A673 (cell line): Measurements from ENCODE around the gene CR1. TPM values are rescaled to one million over a fixed set of nuclear protein-coding genes. Genes with fewer than 3 reads are reported as not detected.
A peak's percentile ranks its signal among the peaks of the same experiment; 100 is the strongest.
"Not testable (repeated sequence)": the region's sequence is repeated elsewhere in the genome, so short reads cannot be mapped to it uniquely, and the experiment has no call there.

Experiments
- BruUV-seq: library from RNA; stranded (reverse); fragments of 400-500 nt; replicated peaks from 2 replicates; lab custom pipeline; 2021; lab: Mats Ljungman, UMichigan
- CTCF ChIA-PET: fragments of 300-600 bp; sonication (Branson Sonifier 250); formaldehyde crosslinking; loops from one replicate; lab custom pipeline; 2022; ENCODE audit warnings: antibody characterized with exemption; lab: Charles Lee
- POLR2A ChIA-PET: fragments of 300-600 bp; sonication (Branson Sonifier 250); formaldehyde crosslinking; loops from one replicate; lab custom pipeline; 2022; ENCODE audit warnings: antibody characterized with exemption; ENCODE audit not compliant: low non-redundant PET; lab: Charles Lee
- DNase-seq: peaks from one replicate; pipeline ENCODE4 v3.0.0-alpha.2; 2015; ENCODE audit warnings: low spot score
- H3K27ac ChIP-seq: fragments of 200-600 bp; sonication (generic); 2 replicates; pipeline ENCODE4 v1.5.1; 2016; ENCODE audit warnings: mixed run types, low read depth, mild to moderate bottlenecking, mixed read lengths, antibody characterized with exemption, low read length; ENCODE audit not compliant: poor library complexity, severe bottlenecking
- H3K27me3 ChIP-seq: fragments of 200-600 bp; sonication (generic); replicated peaks from 2 replicates; pipeline ENCODE4 v1.6.1; 2017; ENCODE audit warnings: mixed run types, low read depth, mild to moderate bottlenecking, mixed read lengths, antibody characterized with exemption, low read length; ENCODE audit not compliant: insufficient read depth, poor library complexity
- H3K36me3 ChIP-seq: fragments of 200-600 bp; sonication (generic); 2 replicates; pipeline ENCODE4 v1.6.1; 2016; ENCODE audit warnings: mixed run types, mild to moderate bottlenecking, mixed read lengths, antibody characterized with exemption, low read length; ENCODE audit not compliant: insufficient read depth, poor library complexity, severe bottlenecking
- H3K4me1 ChIP-seq: fragments of 200-600 bp; sonication (generic); 2 replicates; pipeline ENCODE4 v1.6.1; 2017; ENCODE audit warnings: mixed run types, mild to moderate bottlenecking, mixed read lengths, antibody characterized with exemption, low read length; ENCODE audit not compliant: insufficient read depth, poor library complexity, severe bottlenecking
- H3K4me3 ChIP-seq: fragments of 200-600 bp; sonication (generic); 2 replicates; pipeline ENCODE4 v1.5.1; 2016; ENCODE audit warnings: low read depth, mixed run types, mild to moderate bottlenecking, mixed read lengths, low read length; ENCODE audit not compliant: poor library complexity, severe bottlenecking
- H3K9me3 ChIP-seq: fragments of 200-600 bp; sonication (generic); 2 replicates; pipeline ENCODE4 v1.6.1; 2016; ENCODE audit warnings: mixed run types, low read depth, mild to moderate bottlenecking, mixed read lengths, antibody characterized with exemption, low read length; ENCODE audit not compliant: poor library complexity, severe bottlenecking
- EZH2 ChIP-seq: fragments of 200-600 bp; sonication (generic); IDR thresholded peaks from 2 replicates; pipeline ENCODE4 v1.6.1; 2017; ENCODE audit warnings: borderline replicate concordance, low read depth, mild to moderate bottlenecking, mixed read lengths, antibody characterized with exemption, low read length; ENCODE audit not compliant: poor library complexity, severe bottlenecking
- intact Hi-C: fragments of 100-400 bp; cut with micrococcal nuclease; formaldehyde crosslinking; loops from one replicate; pipeline ENCODE4 v1.10.0; 2022; ENCODE audit not compliant: unreplicated experiment
- total RNA-seq: library from RNA; stranded (reverse); gene quantifications from 2 replicates; pipeline ENCODE4 v1.2.3, GENCODE V29; 2021
- TF ChIP-seq, protein P1 (sequence below): fragments of 300-800, 200-600 bp; sonication (generic); conservative IDR thresholded peaks from 2 replicates; pipeline ENCODE4 v1.5.1; 2017; ENCODE audit warnings: low read depth, mild to moderate bottlenecking, antibody characterized with exemption, low read length, moderate library complexity, mixed read lengths

CR1 gene
- total RNA-seq, 1 experiment from 2014 or later = not detected

DNA sequence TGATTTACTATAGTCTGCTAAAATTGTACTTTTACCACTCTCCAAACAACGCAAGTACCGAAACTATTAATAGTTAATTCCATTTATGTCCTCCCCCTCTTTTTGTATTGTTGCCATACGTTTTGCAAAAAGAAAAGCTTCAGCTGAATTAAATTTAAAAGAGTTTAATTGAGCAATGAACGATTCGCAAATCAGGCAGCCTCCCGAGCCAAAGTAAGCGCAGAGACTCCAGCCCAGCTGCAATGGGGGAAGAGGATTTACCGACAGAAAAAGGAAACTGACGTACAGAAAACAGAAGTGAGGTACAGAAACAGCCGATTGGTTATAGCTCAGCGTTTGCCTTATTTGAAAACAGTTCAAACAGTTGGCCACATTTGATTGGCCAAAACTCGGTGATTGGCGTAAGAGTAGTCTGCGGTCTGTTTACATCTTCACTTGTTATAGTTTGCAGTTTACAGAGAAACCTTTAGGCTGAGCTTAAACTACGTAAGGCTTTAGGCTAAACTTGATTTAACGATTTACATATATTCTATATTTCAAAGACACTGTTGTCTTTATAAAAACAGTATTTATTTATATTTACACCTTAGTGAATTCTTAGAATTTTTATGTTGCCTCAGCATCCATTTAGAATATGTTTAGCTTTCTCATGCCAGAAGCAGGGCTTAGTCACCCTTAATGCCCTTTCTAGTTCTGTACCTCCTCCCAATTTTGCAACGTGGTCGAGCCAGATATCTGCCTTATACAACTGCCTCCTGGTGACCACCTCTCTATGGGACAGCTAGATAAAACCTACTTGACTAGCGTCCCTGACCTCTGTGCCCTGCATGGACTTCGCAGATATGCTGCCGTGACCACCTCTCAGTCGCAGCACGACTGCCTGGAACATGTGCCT lies 23.8 kb downstream of the CR1 start:
- H3K27ac ChIP-seq = no peak overlapping the region
- no peaks in the 10 kb centered on the region for H3K9me3 ChIP-seq
- peak; percentile 5 for DNase-seq
- no TSS peak for BruUV-seq
- no peaks in the 10 kb centered on the region for H3K4me1 ChIP-seq
- ChIA-PET CTCF (no interaction called here), POLR2A (no interaction called here)
- TF ChIP-seq, protein P1, sequence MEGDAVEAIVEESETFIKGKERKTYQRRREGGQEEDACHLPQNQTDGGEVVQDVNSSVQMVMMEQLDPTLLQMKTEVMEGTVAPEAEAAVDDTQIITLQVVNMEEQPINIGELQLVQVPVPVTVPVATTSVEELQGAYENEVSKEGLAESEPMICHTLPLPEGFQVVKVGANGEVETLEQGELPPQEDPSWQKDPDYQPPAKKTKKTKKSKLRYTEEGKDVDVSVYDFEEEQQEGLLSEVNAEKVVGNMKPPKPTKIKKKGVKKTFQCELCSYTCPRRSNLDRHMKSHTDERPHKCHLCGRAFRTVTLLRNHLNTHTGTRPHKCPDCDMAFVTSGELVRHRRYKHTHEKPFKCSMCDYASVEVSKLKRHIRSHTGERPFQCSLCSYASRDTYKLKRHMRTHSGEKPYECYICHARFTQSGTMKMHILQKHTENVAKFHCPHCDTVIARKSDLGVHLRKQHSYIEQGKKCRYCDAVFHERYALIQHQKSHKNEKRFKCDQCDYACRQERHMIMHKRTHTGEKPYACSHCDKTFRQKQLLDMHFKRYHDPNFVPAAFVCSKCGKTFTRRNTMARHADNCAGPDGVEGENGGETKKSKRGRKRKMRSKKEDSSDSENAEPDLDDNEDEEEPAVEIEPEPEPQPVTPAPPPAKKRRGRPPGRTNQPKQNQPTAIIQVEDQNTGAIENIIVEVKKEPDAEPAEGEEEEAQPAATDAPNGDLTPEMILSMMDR = no peak
- no peak for TF ChIP-seq EZH2
- H3K27me3 ChIP-seq = peaks cover 10% of the 10 kb centered on the region
- no peak overlapping the region for H3K4me3 ChIP-seq
- no peaks in the 10 kb centered on the region for H3K36me3 ChIP-seq
- intact Hi-C loops = no loop called here

DNA sequence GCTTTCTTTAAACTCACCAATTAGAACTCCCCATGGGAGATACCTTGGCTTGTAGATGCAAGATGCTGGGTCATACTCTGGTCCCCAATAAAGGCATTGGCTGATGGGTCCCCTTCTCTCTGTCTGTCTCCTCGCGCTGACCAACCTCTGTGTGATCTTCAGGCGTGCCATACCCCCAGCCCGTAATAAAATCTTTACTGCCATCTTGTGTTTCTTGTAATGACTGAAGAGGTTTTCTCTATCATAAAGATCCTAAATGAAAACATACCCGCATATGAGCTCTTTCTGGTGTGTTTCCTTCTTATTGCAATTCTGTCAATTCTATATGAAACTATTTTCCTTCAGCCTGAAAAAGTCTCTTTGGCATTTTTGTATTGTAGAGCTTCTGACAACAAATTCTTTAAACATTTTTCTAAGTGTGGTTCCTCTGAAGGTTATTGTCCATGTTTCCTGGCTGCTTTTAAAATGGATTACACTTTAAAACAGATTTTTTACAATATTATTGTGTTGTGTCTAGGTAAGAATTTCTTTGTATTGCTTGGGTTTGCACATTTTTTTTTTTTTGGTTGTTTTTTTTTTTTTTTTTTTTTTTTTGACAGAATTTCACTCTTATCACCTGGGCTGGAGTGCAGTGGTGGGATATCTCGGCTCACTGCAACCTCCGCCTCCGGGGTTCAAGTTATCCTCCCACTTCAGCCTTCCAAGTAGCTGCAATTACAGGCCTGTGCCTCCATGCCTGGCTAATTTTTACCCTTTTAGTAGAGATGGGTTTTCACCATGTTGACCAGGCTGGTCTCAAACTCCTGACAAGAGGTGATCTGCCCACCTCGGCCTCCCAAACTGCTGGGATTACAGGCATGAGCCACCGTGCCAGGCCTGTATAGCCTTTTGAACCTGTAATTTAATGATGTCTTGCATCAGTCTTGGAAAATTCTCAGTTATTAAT lies 24.7 kb downstream of the CR1 start:
- peaks cover 10% of the 10 kb centered on the region for H3K27me3 ChIP-seq
- H3K9me3 ChIP-seq, intact Hi-C loops, H3K36me3 ChIP-seq, H3K4me3 ChIP-seq, H3K4me1 ChIP-seq, BruUV-seq, POLR2A ChIA-PET, H3K27ac ChIP-seq, DNase-seq: not testable (repeated sequence)
- CTCF ChIA-PET = interaction anchor here (0.7 kb wide), 1 partner anchor 178 kb away, joined by 3 read pairs; no protein-coding TSS in a partner anchor

DNA sequence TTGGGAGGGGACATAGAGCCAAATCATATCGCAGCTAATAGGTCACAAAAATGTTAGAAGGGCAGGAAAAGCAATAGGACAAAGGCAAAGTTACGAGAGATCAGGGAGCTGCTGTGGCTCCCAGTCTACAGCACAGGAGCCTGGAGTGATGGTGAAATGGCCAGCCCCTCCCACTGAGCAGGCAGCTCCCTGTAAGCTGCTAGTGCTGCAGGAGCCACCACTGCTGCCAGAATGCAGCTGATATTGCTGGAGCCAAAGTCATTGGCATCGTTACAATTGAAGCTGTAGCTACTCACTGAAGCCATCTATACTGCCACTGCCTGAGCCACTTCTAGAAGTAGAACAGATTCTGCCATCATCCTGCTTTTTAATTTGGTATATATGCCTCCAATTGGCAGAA lies 29.3 kb downstream of the CR1 start:
- H3K4me3 ChIP-seq, H3K36me3 ChIP-seq, intact Hi-C loops, H3K4me1 ChIP-seq, POLR2A ChIA-PET, H3K27me3 ChIP-seq, CTCF ChIA-PET, H3K9me3 ChIP-seq, DNase-seq, H3K27ac ChIP-seq, BruUV-seq: not testable (repeated sequence)

DNA sequence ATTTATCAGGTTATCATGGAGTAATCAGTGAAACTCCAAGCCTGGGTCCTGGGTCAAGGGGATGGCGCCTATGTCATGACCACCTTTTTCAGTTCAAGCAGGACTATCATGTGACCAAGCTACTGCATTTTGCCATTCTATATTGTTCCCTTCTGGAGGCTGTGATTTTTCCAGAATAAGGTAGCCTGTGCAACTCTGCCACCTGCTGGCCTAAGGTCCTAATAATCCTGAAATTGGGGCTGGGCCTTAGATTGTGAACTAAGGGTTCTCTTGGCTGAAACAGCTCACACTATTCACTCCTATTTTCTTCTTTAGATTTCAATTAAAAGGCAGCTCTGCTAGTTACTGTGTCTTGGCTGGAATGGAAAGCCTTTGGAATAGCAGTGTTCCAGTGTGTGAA lies 32.4 kb downstream of the CR1 start:
- H3K9me3 ChIP-seq, H3K4me3 ChIP-seq, DNase-seq, H3K36me3 ChIP-seq, POLR2A ChIA-PET, BruUV-seq, H3K27ac ChIP-seq, intact Hi-C loops, CTCF ChIA-PET, H3K4me1 ChIP-seq, H3K27me3 ChIP-seq: not testable (repeated sequence)

DNA sequence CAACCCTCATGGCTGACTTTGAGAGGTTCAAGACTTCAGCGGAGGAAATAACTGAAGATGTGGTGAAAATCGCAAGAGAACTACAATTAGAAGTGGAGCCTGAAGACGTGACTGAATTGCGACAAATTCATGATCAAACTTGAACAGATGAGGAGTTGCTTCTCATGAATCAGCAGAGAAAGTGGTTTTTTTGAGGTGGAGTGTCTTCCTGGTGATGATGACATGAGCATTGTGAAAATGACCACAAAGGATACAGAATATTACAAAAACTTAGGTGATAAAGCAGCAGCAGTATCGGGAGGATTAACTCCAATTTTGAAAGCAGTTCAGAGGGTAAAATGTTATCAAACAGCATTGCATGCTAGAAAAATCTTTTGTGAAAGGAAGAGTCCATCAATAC lies 40.3 kb downstream of the CR1 start:
- POLR2A ChIA-PET, H3K9me3 ChIP-seq, H3K36me3 ChIP-seq, H3K4me3 ChIP-seq, DNase-seq, H3K27me3 ChIP-seq, BruUV-seq, CTCF ChIA-PET, H3K4me1 ChIP-seq, H3K27ac ChIP-seq, intact Hi-C loops: not testable (repeated sequence)

DNA sequence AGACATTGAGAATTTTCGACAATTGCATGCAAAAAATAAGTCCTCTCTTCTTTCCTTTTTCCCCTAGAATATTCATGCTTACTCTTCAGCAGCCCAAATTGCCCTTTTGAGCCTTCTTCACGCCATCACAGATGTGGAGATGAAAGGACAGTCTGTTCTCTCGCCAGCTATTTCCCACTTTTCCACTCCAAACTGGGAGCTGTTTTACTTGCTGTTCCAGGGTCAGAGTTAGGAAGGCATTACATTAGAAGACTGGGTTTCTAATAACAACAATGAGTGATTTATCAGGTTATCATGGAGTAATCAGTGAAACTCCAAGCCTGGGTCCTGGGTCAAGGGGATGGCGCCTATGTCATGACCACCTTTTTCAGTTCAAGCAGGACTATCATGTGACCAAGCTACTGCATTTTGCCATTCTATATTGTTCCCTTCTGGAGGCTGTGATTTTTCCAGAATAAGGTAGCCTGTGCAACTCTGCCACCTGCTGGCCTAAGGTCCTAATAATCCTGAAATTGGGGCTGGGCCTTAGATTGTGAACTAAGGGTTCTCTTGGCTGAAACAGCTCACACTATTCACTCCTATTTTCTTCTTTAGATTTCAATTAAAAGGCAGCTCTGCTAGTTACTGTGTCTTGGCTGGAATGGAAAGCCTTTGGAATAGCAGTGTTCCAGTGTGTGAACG lies 50.9 kb downstream of the CR1 start:
- intact Hi-C loops, POLR2A ChIA-PET, H3K4me1 ChIP-seq, CTCF ChIA-PET, H3K9me3 ChIP-seq, H3K27me3 ChIP-seq, H3K4me3 ChIP-seq, BruUV-seq, H3K27ac ChIP-seq, DNase-seq, H3K36me3 ChIP-seq: not testable (repeated sequence)
